Heart right ventricle (tissue), 16 donors: ENCODE measurements around the gene SLC35F2. TPM values are rescaled to one million over a fixed set of nuclear protein-coding genes. Genes with fewer than 3 reads are reported as not detected.

ENCODE experiments used
- ATAC-seq, 8 donors: fragments of 200-7000 bp; cut with Tn5 transposase; one replicate each; pipeline ENCODE4 v1.9.1; 2020; ENCODE audit warnings: mild to moderate bottlenecking in 8 of 8, moderate library complexity in 8 of 8, moderate number of reproducible peaks in 1 of 8
- DNase-seq, 2 donors: peaks; one replicate each; pipeline ENCODE4 v3.0.0-alpha.2; 2020
- H3K27ac ChIP-seq, 10 donors: fragments of 200-600 bp; sonication (generic) in 2 of 10; one replicate each; pipeline versions ENCODE4 v1.5.0 to v1.8.0; 2020 to 2022; ENCODE audit warnings: mild to moderate bottlenecking in 3 of 10
- H3K27me3 ChIP-seq, 7 donors: fragments of 200-600 bp; one replicate each; pipeline ENCODE4 v1.8.0; 2021 to 2022; ENCODE audit warnings: mild to moderate bottlenecking in 2 of 7
- H3K36me3 ChIP-seq, 9 donors: fragments of 200-600 bp; sonication (generic) in 1 of 9; one replicate each; pipeline versions ENCODE4 v1.5.0 to v1.8.0; 2020 to 2022; ENCODE audit warnings: mild to moderate bottlenecking in 2 of 9
- H3K4me1 ChIP-seq, 9 donors: fragments of 200-600 bp; sonication (generic) in 1 of 9; one replicate each; pipeline versions ENCODE4 v1.5.0 to v1.8.0; 2020 to 2022; ENCODE audit warnings: mild to moderate bottlenecking in 4 of 9
- H3K4me3 ChIP-seq, 10 donors: fragments of 200-600 bp; sonication (generic) in 2 of 10; one replicate each; pipeline versions ENCODE4 v1.5.0 to v1.8.0; 2020 to 2022; ENCODE audit warnings: mild to moderate bottlenecking in 7 of 10, moderate library complexity in 2 of 10
- H3K9me3 ChIP-seq, 11 donors: fragments of 200-600 bp in 10 of 11; sonication (generic) in 2 of 11; one replicate each; pipeline versions ENCODE4 v1.5.0 to v1.8.0; 2013 to 2022; ENCODE audit warnings: mild to moderate bottlenecking in 2 of 11, control low read depth in 1 of 11, moderate library complexity in 1 of 11
- WGBS, 2 donors: extraction: QIAGEN DNeasy Blood & Tissue Kit; methylation state at CpG; one replicate each; pipeline ENCODE4 v1.1.7; 2013; ENCODE audit warnings: inconsistent platforms in 1 of 2; 5-methylcytosine and 5-hydroxymethylcytosine counted together
- intact Hi-C, 10 donors: fragments of 100-400 bp; cut with DNase I; formaldehyde crosslinking; loops; one replicate each; pipeline versions ENCODE4 v1.11.1 to v1.14.2; 2022
- polyA plus RNA-seq, 2 donors: library from polyadenylated mRNA; stranded (reverse); fragments of 200-250 nt; gene quantifications; one replicate each; pipeline ENCODE4 v1.2.3, GENCODE V29; 2013
- total RNA-seq, 10 donors: library from RNA; stranded (reverse); fragmentation: NEBNext Ultra II Directional in 3 of 10; extraction: Animal tissue kit (Norgen Biotek cat#: 25700) in 3 of 10; gene quantifications; one replicate each; pipeline versions ENCODE4 v1.2.1 to v1.2.4, GENCODE V29; 2021 to 2023
- TF ChIP-seq, protein P1 (sequence below), 9 donors: fragments of 200-600 bp; sonication (generic) in 2 of 9; IDR thresholded peaks; one replicate each; pipeline versions ENCODE4 v1.5.0 to v1.8.0; 2021 to 2022; ENCODE audit warnings: antibody characterized with exemption in 9 of 9, mild to moderate bottlenecking in 5 of 9, moderate library complexity in 1 of 9
- donor health status: Arrhythmogenic right ventricular cardiomyopathy.
- donor health status: ischemic (EF 13 %, LVEDD 7.1; RV severe dilation, severe dysfunction).
- donor health status: healthy with polysubstance abuse.
- donor health status: DM: no; HTN: yes; CAD: no.
- donor health status: DM: no; HTN: no; CAD: no.
- donor health status: ischemic (EF 25% LVEDD 6.9; RV normal size, moderate dysfunction).
- donor health status: ischemic (EF 25% LVEDD 5.7; RV mildly dilated, moderate dysfunction).
- donor health status: healthy.
- donor health status: DM: yes; HTN: yes; CAD: no.
- donor health status: Ischemic cardiomyopathy.
- donor health status: ischemic (EF 35%, LVEDD 5.7; RV mildly dilated, moderate dysfunction).
- donor health status: nonischemic (EF 11% LVEDD 7.7; RV severe dilation, severe dysfunction).
- donor health status: DM: yes; HTN: yes; CAD: no.
- donor health status: PGD.
- donor health status: ischemic (EF 29% LVEDD 5.4; RV normal size, mild dysfunction).
- donor health status: nonischemic (EF 23%, LVEDD 6.1; RV moderate dilation, normal function).

The SLC35F2 gene
- total and polyA plus RNA-seq, 12 donors: 0.40 to 2.0 (median 0.88) TPM

DNA sequence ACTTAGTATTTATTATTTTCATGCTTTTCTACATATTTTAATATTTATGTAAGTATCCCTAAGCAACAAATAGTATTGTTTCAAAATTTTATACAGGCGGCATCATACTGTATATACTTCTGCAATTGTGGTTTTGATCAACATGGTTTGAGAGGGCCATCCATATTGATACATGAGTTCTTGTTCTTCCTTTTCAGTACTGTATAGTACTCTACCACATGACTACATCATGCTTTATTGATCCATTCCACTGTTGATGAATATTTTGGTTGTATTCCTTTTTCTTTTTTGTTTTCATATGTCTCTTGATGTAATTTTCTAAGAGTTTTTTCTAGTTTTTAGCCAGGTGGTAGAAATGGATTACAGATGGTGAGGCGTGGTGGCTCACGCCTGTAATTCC is 40.1 kb downstream of the SLC35F2 start:
- ATAC-seq (no peak), DNase-seq (no peak)
- H3K27ac ChIP-seq: no peak overlapping the region
- intact Hi-C loops: no loop called here
- TF ChIP-seq, protein P1, sequence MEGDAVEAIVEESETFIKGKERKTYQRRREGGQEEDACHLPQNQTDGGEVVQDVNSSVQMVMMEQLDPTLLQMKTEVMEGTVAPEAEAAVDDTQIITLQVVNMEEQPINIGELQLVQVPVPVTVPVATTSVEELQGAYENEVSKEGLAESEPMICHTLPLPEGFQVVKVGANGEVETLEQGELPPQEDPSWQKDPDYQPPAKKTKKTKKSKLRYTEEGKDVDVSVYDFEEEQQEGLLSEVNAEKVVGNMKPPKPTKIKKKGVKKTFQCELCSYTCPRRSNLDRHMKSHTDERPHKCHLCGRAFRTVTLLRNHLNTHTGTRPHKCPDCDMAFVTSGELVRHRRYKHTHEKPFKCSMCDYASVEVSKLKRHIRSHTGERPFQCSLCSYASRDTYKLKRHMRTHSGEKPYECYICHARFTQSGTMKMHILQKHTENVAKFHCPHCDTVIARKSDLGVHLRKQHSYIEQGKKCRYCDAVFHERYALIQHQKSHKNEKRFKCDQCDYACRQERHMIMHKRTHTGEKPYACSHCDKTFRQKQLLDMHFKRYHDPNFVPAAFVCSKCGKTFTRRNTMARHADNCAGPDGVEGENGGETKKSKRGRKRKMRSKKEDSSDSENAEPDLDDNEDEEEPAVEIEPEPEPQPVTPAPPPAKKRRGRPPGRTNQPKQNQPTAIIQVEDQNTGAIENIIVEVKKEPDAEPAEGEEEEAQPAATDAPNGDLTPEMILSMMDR (IDR thresholded peaks at IDR 0.05): no peak
- H3K4me1 ChIP-seq: peaks cover 0 to 19% (median 6%) of the 10 kb centered on the region in 9 donors
- no peak overlapping the region for H3K4me3 ChIP-seq
- no peaks in the 10 kb centered on the region for H3K36me3 ChIP-seq
- WGBS, 2 donors: 97 to 98% methylated on average over 3 of the region's 3 CpGs
- H3K27me3 ChIP-seq: no peaks in the 10 kb centered on the region
- H3K9me3 ChIP-seq: no peaks in the 10 kb centered on the region

DNA sequence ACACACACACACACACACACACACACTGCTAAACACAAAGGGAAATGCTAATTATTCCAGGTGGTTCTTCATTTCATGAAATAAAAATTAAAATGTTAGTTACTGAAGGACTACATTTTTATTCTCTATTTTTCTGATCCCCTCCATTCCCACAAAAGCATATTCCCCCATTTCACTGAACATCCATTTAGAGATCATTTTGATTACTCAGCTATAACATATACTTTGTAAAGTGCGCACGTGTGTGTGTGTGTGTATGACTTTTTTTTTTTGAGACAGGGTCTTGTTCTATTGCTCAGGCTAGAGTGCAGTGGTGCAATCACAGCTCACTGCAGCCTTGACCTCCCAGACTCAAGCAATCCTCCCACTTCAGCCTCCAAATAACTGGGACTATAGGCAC is 42.6 kb downstream of the SLC35F2 start:
- TF ChIP-seq, protein P1 (IDR thresholded peaks at IDR 0.05): no peak
- Histone ChIP-seq H3K27ac (no peak overlapping the region), H3K4me1 (peaks cover 0 to 5% (median 0%) of the 10 kb centered on the region in 9 donors), H3K4me3 (no peak overlapping the region), H3K27me3 (no peaks in the 10 kb centered on the region), H3K36me3 (peaks cover 0 to 5% (median 0%) of the 10 kb centered on the region in 9 donors), H3K9me3 (no peaks in the 10 kb centered on the region)
- 89% methylated on average over 2 of the region's 2 CpGs for WGBS, 2 donors
- DNase-seq (no peak), ATAC-seq (no peak)
- intact Hi-C loops: no loop called here

DNA sequence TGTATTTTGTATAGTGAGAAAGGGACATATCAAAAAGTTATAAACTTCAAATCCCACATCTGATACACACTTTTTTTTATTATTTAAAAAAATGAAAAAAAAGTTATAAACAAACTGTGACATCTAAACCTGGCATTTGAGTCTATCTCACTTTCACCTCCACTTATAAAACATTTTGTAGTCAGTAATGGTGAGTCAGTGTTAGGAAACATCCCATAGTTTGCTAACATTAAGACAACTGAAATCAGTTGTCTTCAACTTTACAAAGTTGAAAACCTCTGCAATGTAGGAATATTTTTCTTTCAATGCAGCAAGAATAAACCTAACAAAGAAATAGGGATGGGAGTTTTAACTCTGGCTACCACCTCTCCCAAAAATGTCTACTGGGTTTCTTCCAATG is 47.7 kb downstream of the SLC35F2 start:
- Histone ChIP-seq H3K4me3 (no peak overlapping the region), H3K9me3 (no peaks in the 10 kb centered on the region), H3K4me1 (no peaks in the 10 kb centered on the region), H3K27me3 (no peaks in the 10 kb centered on the region), H3K36me3 (peaks cover 0 to 12% (median 0%) of the 10 kb centered on the region in 9 donors), H3K27ac (no peak overlapping the region)
- TF ChIP-seq, protein P1 (IDR thresholded peaks at IDR 0.05): no peak
- DNase-seq (no peak), ATAC-seq (no peak)
- intact Hi-C loops: no loop called here

DNA sequence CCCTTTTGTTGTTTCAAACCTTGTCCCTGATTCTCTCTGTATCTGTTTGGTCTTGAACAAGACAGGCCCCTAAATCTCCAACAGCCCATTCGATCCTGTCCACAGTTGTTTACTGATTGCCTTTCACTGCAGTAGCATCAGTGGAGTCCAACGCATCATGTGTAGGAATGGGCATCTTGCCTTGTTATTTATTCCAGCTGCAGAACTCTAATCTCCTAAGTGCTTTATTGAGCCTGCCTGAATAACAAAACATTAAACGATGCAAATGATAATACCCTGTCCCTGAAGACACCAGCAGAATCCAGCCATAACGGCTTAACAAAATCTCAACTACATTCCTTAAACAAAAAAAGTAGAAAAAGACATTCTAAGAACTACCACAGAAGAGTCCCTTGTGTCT is 50.1 kb downstream of the SLC35F2 start:
- TF ChIP-seq, protein P1 (IDR thresholded peaks at IDR 0.05): no peak
- intact Hi-C loops: no loop called here
- no peak overlapping the region for H3K4me3 ChIP-seq
- WGBS, 2 donors: 63 to 76% methylated on average over 4 of the region's 4 CpGs
- H3K27ac ChIP-seq: no peak overlapping the region
- no peaks in the 10 kb centered on the region for H3K27me3 ChIP-seq
- DNase-seq: no peak
- no peaks in the 10 kb centered on the region for H3K9me3 ChIP-seq
- ATAC-seq: no peak
- no peaks in the 10 kb centered on the region for H3K4me1 ChIP-seq
- H3K36me3 ChIP-seq: peaks cover 0 to 15% (median 0%) of the 10 kb centered on the region in 9 donors

DNA sequence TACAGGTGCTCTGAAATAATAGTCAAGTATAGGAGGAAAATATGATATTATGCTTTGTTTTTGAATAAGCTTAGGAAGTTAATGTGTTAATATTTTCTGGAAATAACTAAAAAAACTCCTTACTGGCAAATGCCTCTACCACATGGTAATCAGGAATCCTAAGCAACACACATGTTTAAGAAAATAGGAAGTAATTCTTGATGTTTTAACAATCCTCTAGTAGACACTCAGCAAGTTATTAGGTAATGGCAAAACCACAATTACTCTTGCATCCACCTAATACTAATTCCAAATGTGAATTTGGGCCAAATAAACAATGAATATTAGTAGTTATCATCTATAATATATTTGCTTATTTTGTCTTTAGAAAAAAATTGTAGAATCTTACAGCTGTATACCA is 53.6 kb downstream of the SLC35F2 start:
- TF ChIP-seq, protein P1 (IDR thresholded peaks at IDR 0.05): no peak
- no peak overlapping the region for H3K4me3 ChIP-seq
- H3K27ac ChIP-seq: no peak overlapping the region
- no peaks in the 10 kb centered on the region for H3K9me3 ChIP-seq
- DNase-seq (no peak), ATAC-seq (no peak)
- no peaks in the 10 kb centered on the region for H3K4me1 ChIP-seq
- H3K36me3 ChIP-seq: peaks cover 0 to 17% (median 0%) of the 10 kb centered on the region in 9 donors
- H3K27me3 ChIP-seq: no peaks in the 10 kb centered on the region
- intact Hi-C loops: no loop called here
